WTC11 (cell line): ENCODE measurements around the gene FAM76B. TPM values are rescaled to one million over a fixed set of nuclear protein-coding genes. Genes with fewer than 3 reads are reported as not detected.

ENCODE experiments used
- ATAC-seq: fragments of 200-7000 bp; cut with Tn5 transposase; 2 replicates; pipeline ENCODE4 v1.10.0; 2021; ENCODE audit warnings: mild to moderate bottlenecking, moderate library complexity
- CTCF ChIA-PET: fragments of 300-600 bp; sonication (Branson Sonifier 250); formaldehyde crosslinking; loops from one replicate; lab custom pipeline; 2021; ENCODE audit warnings: antibody characterized with exemption; lab: Charles Lee
- POLR2A ChIA-PET: fragments of 350-600 bp; sonication (Branson Sonifier 250); formaldehyde crosslinking; loops from one replicate; lab custom pipeline; 2021; ENCODE audit warnings: antibody characterized with exemption; lab: Charles Lee
- DNase-seq: peaks from one replicate; pipeline ENCODE4 v3.0.0; 2021; ENCODE audit warnings: low spot score
- H3K27ac Mint-ChIP-seq: 2 replicates; pipeline ENCODE4 v1.8.0; 2021; ENCODE audit warnings: mixed read lengths
- H3K27me3 Mint-ChIP-seq: 2 replicates; pipeline ENCODE4 v1.8.0; 2021; ENCODE audit warnings: low read depth, mild to moderate bottlenecking, moderate library complexity, mixed read lengths
- H3K36me3 Mint-ChIP-seq: 2 replicates; pipeline ENCODE4 v1.8.0; 2021; ENCODE audit warnings: mixed read lengths
- H3K4me1 Mint-ChIP-seq: 2 replicates; pipeline ENCODE4 v1.8.0; 2022; ENCODE audit warnings: mixed read lengths
- H3K4me3 Mint-ChIP-seq: 2 replicates; pipeline ENCODE4 v1.8.0; 2021; ENCODE audit warnings: mild to moderate bottlenecking, moderate library complexity, mixed read lengths
- H3K9me3 Mint-ChIP-seq: 2 replicates; pipeline ENCODE4 v1.8.0; 2021; ENCODE audit warnings: mixed read lengths
- ARID4B ChIP-seq: sonication (generic); formaldehyde crosslinking; IDR thresholded peaks from 2 replicates; pipeline ENCODE4 v1.8.0; 2023; ENCODE audit warnings: missing genetic modification reagents, mild to moderate bottlenecking, borderline replicate concordance
- ATF2 ChIP-seq: sonication (generic); formaldehyde crosslinking; IDR thresholded peaks from 2 replicates; pipeline ENCODE4 v1.8.1; 2022; ENCODE audit warnings: low read depth, missing genetic modification reagents, borderline replicate concordance
- E2F1 ChIP-seq: sonication (generic); formaldehyde crosslinking; IDR thresholded peaks from 2 replicates; pipeline ENCODE4 v1.8.0; 2022; ENCODE audit warnings: mild to moderate bottlenecking, missing genetic modification reagents
- EMX1 ChIP-seq: fragments of 250-450 bp; sonication (Bioruptor Pico); IDR thresholded peaks from 2 replicates; pipeline ENCODE4 v1.8.0; 2021; ENCODE audit warnings: mild to moderate bottlenecking
- ESRRA ChIP-seq: sonication (generic); formaldehyde crosslinking; IDR thresholded peaks from 2 replicates; pipeline ENCODE4 v1.8.1; 2022; ENCODE audit warnings: mild to moderate bottlenecking, missing genetic modification reagents, borderline replicate concordance
- ETV6 ChIP-seq: sonication (generic); formaldehyde crosslinking; IDR thresholded peaks from 2 replicates; pipeline ENCODE4 v1.8.1; 2022; ENCODE audit warnings: mild to moderate bottlenecking, missing genetic modification reagents
- HMGA2 ChIP-seq: fragments of 250-450 bp; sonication (Bioruptor Pico); IDR thresholded peaks from 2 replicates; pipeline ENCODE4 v1.4.0; 2021; ENCODE audit warnings: mild to moderate bottlenecking, moderate library complexity
- HMGXB4 ChIP-seq: sonication (generic); formaldehyde crosslinking; IDR thresholded peaks from 2 replicates; pipeline ENCODE4 v1.8.1; 2023; ENCODE audit warnings: mild to moderate bottlenecking, moderate library complexity, missing genetic modification reagents
- IRF1 ChIP-seq: sonication (generic); formaldehyde crosslinking; IDR thresholded peaks from 2 replicates; pipeline ENCODE4 v1.8.0; 2023; ENCODE audit warnings: missing genetic modification reagents
- IRF2 ChIP-seq: sonication (generic); formaldehyde crosslinking; IDR thresholded peaks from 2 replicates; pipeline ENCODE4 v1.8.0; 2022; ENCODE audit warnings: low read depth, missing genetic modification reagents, borderline replicate concordance
- JAZF1 ChIP-seq: fragments of 250-450 bp; sonication (Bioruptor Pico); IDR thresholded peaks from 2 replicates; pipeline ENCODE4 v1.9.0; 2021; ENCODE audit warnings: moderate library complexity, mild to moderate bottlenecking, inconsistent platforms
- JUN ChIP-seq: sonication (generic); formaldehyde crosslinking; IDR thresholded peaks from 2 replicates; pipeline ENCODE4 v1.8.0; 2023; ENCODE audit warnings: mild to moderate bottlenecking, missing genetic modification reagents
- KAT7 ChIP-seq: sonication (generic); formaldehyde crosslinking; IDR thresholded peaks from 2 replicates; pipeline ENCODE4 v1.8.1; 2023; ENCODE audit warnings: missing genetic modification reagents, mild to moderate bottlenecking, borderline replicate concordance
- MXD4 ChIP-seq: fragments of 250-450 bp; sonication (Bioruptor Pico); IDR thresholded peaks from 2 replicates; pipeline ENCODE4 v1.8.0; 2021; ENCODE audit warnings: mild to moderate bottlenecking, moderate library complexity, borderline replicate concordance
- NR3C1 ChIP-seq: sonication (generic); formaldehyde crosslinking; conservative IDR thresholded peaks from 2 replicates; pipeline ENCODE4 v1.8.1; 2023; ENCODE audit warnings: low read depth, mild to moderate bottlenecking, missing genetic modification reagents
- PREB ChIP-seq: sonication (generic); formaldehyde crosslinking; IDR thresholded peaks from 2 replicates; pipeline ENCODE4 v1.8.1; 2022; ENCODE audit warnings: mild to moderate bottlenecking, missing genetic modification reagents, moderate library complexity, borderline replicate concordance
- RELA ChIP-seq: sonication (generic); formaldehyde crosslinking; IDR thresholded peaks from 2 replicates; pipeline ENCODE4 v1.8.1; 2022; ENCODE audit warnings: missing genetic modification reagents, mild to moderate bottlenecking, borderline replicate concordance
- SMAD3 ChIP-seq: sonication (generic); formaldehyde crosslinking; IDR thresholded peaks from 2 replicates; pipeline ENCODE4 v1.8.0; 2022; ENCODE audit warnings: missing genetic modification reagents, mild to moderate bottlenecking, borderline replicate concordance
- TCF7 ChIP-seq: sonication (generic); formaldehyde crosslinking; IDR thresholded peaks from 2 replicates; pipeline ENCODE4 v1.8.0; 2022; ENCODE audit warnings: mild to moderate bottlenecking, low read depth, missing genetic modification reagents, moderate library complexity
- ZBTB21 ChIP-seq: sonication (generic); formaldehyde crosslinking; IDR thresholded peaks from 2 replicates; pipeline ENCODE4 v1.8.1; 2023; ENCODE audit warnings: mild to moderate bottlenecking, missing genetic modification reagents, borderline replicate concordance
- ZNF263 ChIP-seq: sonication (generic); formaldehyde crosslinking; IDR thresholded peaks from 2 replicates; pipeline ENCODE4 v1.8.1; 2022; ENCODE audit warnings: low read depth, mild to moderate bottlenecking, moderate library complexity, missing genetic modification reagents
- ZNF281 ChIP-seq: sonication (generic); formaldehyde crosslinking; IDR thresholded peaks from 2 replicates; pipeline ENCODE4 v1.8.0; 2023; ENCODE audit warnings: mild to moderate bottlenecking, missing genetic modification reagents
- ZNF423 ChIP-seq: fragments of 250-450 bp; sonication (Bioruptor Pico); IDR thresholded peaks from 2 replicates; pipeline ENCODE4 v2.1.2; 2022; ENCODE audit warnings: mild to moderate bottlenecking, moderate library complexity
- total RNA-seq: library from RNA; stranded (reverse); gene quantifications from 3 replicates; pipeline ENCODE4 v1.2.3, GENCODE V29; 2021

Gene FAM76B
- total RNA-seq, 1 experiment from 2014 or later: 30.0 TPM

- Mint-ChIP-seq H3K4me3 (no peak overlapping the region), H3K27me3 (no peaks in the 10 kb centered on the region), H3K4me1 (no peaks in the 10 kb centered on the region), H3K27ac (no peak overlapping the region), H3K9me3 (peaks cover 3% of the 10 kb centered on the region; the same call in 1 of the 2 replicates), H3K36me3 (peaks cover 45% of the 10 kb centered on the region)
- no peak for DNase-seq
- no peak for ATAC-seq
- ChIA-PET CTCF (no interaction called here), POLR2A (no interaction called here)
- no peak for TF ChIP-seq JUN (CRISPR knock-in tag)
- TF ChIP-seq NR3C1 (CRISPR knock-in tag): no peak
- no peak for TF ChIP-seq HMGA2 (CRISPR knock-in tag)
- TF ChIP-seq EMX1 (CRISPR knock-in tag): no peak
- no peak for TF ChIP-seq MXD4 (CRISPR knock-in tag)
- no peak for TF ChIP-seq TCF7
- no peak for TF ChIP-seq ETV6 (CRISPR knock-in tag)
- no peak for TF ChIP-seq ARID4B (CRISPR knock-in tag)
- no peak for TF ChIP-seq JAZF1
- no peak for TF ChIP-seq ATF2 (CRISPR knock-in tag)
- TF ChIP-seq ZNF263: no peak
Measured at GRCh38 chr11:95800438-95800837, 10.9 kb upstream of the FAM76B start.

GRCh38 chr11:95799546-95799945 is 10.0 kb upstream of the FAM76B start:
- Mint-ChIP-seq H3K4me3 (no peak overlapping the region), H3K9me3 (no peaks in the 10 kb centered on the region; the same call in 1 of the 2 replicates), H3K4me1 (peaks cover 4% of the 10 kb centered on the region), H3K36me3 (peaks cover 39% of the 10 kb centered on the region), H3K27me3 (no peaks in the 10 kb centered on the region), H3K27ac (no peak overlapping the region)
- CTCF ChIA-PET: no interaction called here
- ATAC-seq (no peak), DNase-seq (no peak)
- POLR2A ChIA-PET: no interaction called here
- TF ChIP-seq ZNF281 (CRISPR knock-in tag): no peak
- no peak for TF ChIP-seq ETV6 (CRISPR knock-in tag)
- no peak for TF ChIP-seq PREB
- TF ChIP-seq RELA (CRISPR knock-in tag): no peak
- TF ChIP-seq ZNF263: no peak
- TF ChIP-seq ZBTB21 (CRISPR knock-in tag): no peak
- no peak for TF ChIP-seq SMAD3 (CRISPR knock-in tag)
- TF ChIP-seq ZNF423 (CRISPR knock-in tag): no peak
- TF ChIP-seq IRF1 (CRISPR knock-in tag): no peak
- TF ChIP-seq IRF2: no peak
- TF ChIP-seq E2F1 (CRISPR knock-in tag): no peak
- no peak for TF ChIP-seq HMGXB4 (CRISPR knock-in tag)
- TF ChIP-seq ESRRA: no peak
- no peak for TF ChIP-seq KAT7
